OCI-LY7 (cell line): ENCODE data around the gene ANKRD49. TPM values are rescaled to one million over a fixed set of nuclear protein-coding genes. Genes with fewer than 3 reads are reported as not detected.

Experiments used
- BruUV-seq: library from RNA; stranded (reverse); fragments of 400-500 nt; replicated peaks from 2 replicates; lab custom pipeline; 2021; lab: Mats Ljungman, UMichigan
- CTCF ChIA-PET: fragments of 300-600 bp; sonication (Branson Sonifier 250); formaldehyde crosslinking; loops from one replicate; lab custom pipeline; 2022; ENCODE audit warnings: antibody characterized with exemption; ENCODE audit not compliant: unreplicated experiment; lab: Charles Lee
- POLR2A ChIA-PET: fragments of 300-600 bp; sonication (Branson Sonifier 250); formaldehyde crosslinking; loops from one replicate; lab custom pipeline; 2022; ENCODE audit warnings: antibody characterized with exemption; lab: Charles Lee
- DNase-seq: peaks from one replicate; pipeline ENCODE4 v3.0.0-alpha.2; 2015; ENCODE audit warnings: low spot score
- H2AFZ ChIP-seq: fragments of 200-600 bp; sonication (generic), shearing (Covaris generic); 2 replicates; pipeline ENCODE4 v1.6.1; 2014; ENCODE audit warnings: mild to moderate bottlenecking, antibody characterized with exemption, low read length, moderate library complexity
- H3K27ac ChIP-seq: fragments of 200-600 bp; sonication (generic); 2 replicates; pipeline ENCODE4 v1.5.1; 2014; ENCODE audit warnings: mixed run types, low read depth, mild to moderate bottlenecking, moderate library complexity, low read length, inconsistent platforms; ENCODE audit not compliant: poor library complexity, severe bottlenecking
- H3K36me3 ChIP-seq: fragments of 200-600 bp; sonication (generic); 2 replicates; pipeline ENCODE4 v1.6.1; 2014; ENCODE audit warnings: mild to moderate bottlenecking, antibody characterized with exemption, low read length, moderate library complexity, mixed read lengths; ENCODE audit not compliant: insufficient read depth
- H3K4me1 ChIP-seq: fragments of 200-600 bp; sonication (generic); 2 replicates; pipeline ENCODE4 v1.5.1; 2014; ENCODE audit warnings: mild to moderate bottlenecking, low read length; ENCODE audit not compliant: insufficient read depth, poor library complexity, severe bottlenecking
- H3K4me2 ChIP-seq: fragments of 200-600 bp; sonication (generic); 2 replicates; pipeline ENCODE4 v1.6.1; 2014; ENCODE audit warnings: mild to moderate bottlenecking, low read length
- H3K4me3 ChIP-seq: fragments of 200-600 bp; sonication (generic); 2 replicates; pipeline ENCODE4 v1.5.1; 2014; ENCODE audit warnings: mild to moderate bottlenecking, low read depth, low read length; ENCODE audit not compliant: poor library complexity, severe bottlenecking
- H3K79me2 ChIP-seq: fragments of 200-600 bp; sonication (generic); 2 replicates; pipeline ENCODE4 v1.6.1; 2016; ENCODE audit warnings: low read depth, mild to moderate bottlenecking, low read length, moderate library complexity, mixed read lengths; ENCODE audit not compliant: insufficient read depth
- H3K9me2 ChIP-seq: fragments of 200-600 bp; sonication (generic); 2 replicates; pipeline ENCODE4 v1.6.1; 2016; ENCODE audit warnings: mild to moderate bottlenecking, low read length, mixed read lengths; ENCODE audit not compliant: insufficient read depth
- H3K9me3 ChIP-seq: fragments of 200-600 bp; sonication (generic); 2 replicates; pipeline ENCODE4 v1.6.1; 2014; ENCODE audit warnings: mild to moderate bottlenecking, mixed run types, low read length, mixed read lengths
- H4K20me1 ChIP-seq: fragments of 200-600 bp; sonication (generic); 2 replicates; pipeline ENCODE4 v1.6.1; 2014; ENCODE audit warnings: mild to moderate bottlenecking, antibody characterized with exemption, low read length, moderate library complexity, mixed read lengths; ENCODE audit not compliant: insufficient read depth
- EZH2phosphoT487 ChIP-seq: fragments of 200-600 bp; sonication (generic); IDR thresholded peaks from 2 replicates; pipeline ENCODE4 v1.6.1; 2018; ENCODE audit warnings: low read depth, borderline replicate concordance, mild to moderate bottlenecking, mixed run types, antibody characterized with exemption, low read length, moderate library complexity, mixed read lengths
- intact Hi-C: fragments of 100-400 bp; cut with micrococcal nuclease; formaldehyde crosslinking; loops from one replicate; pipeline ENCODE4 v1.10.0; 2022; ENCODE audit not compliant: unreplicated experiment
- total RNA-seq, 2 experiments: library from RNA; depleted of rRNA in 1 of 2; stranded (reverse); fragments of >200 nt in 1 of 2; shearing (Covaris generic) in 1 of 2; gene quantifications; 2 replicates each; pipeline ENCODE4 v1.2.3, GENCODE V29; 2014 to 2022
- TF ChIP-seq, protein P1 (sequence below): fragments of 200-600 bp; sonication (generic); conservative IDR thresholded peaks from 2 replicates; pipeline ENCODE4 v1.5.1; 2014; ENCODE audit warnings: mild to moderate bottlenecking, antibody characterized with exemption, low read length, moderate library complexity, mixed read lengths

ANKRD49 gene
- total RNA-seq, 2 experiments from 2014 or later: 26.8 to 29.2 TPM

- no peak for DNase-seq
- Histone ChIP-seq H3K9me2 (no peaks in the 10 kb centered on the region), H3K79me2 (no peaks in the 10 kb centered on the region), H3K36me3 (no peaks in the 10 kb centered on the region), H4K20me1 (no peaks in the 10 kb centered on the region), H3K4me1 (no peaks in the 10 kb centered on the region), H3K4me3 (no peak overlapping the region), H2AFZ (no peak overlapping the region), H3K9me3 (no peaks in the 10 kb centered on the region), H3K27ac (no peak overlapping the region), H3K4me2 (no peak overlapping the region)
- ChIA-PET CTCF (no interaction called here), POLR2A (interaction anchor here (0.7 kb wide), 1 partner anchor 69 kb away, joined by 3 read pairs; no protein-coding TSS in a partner anchor)
- no peak for TF ChIP-seq EZH2phosphoT487
- TF ChIP-seq, protein P1, sequence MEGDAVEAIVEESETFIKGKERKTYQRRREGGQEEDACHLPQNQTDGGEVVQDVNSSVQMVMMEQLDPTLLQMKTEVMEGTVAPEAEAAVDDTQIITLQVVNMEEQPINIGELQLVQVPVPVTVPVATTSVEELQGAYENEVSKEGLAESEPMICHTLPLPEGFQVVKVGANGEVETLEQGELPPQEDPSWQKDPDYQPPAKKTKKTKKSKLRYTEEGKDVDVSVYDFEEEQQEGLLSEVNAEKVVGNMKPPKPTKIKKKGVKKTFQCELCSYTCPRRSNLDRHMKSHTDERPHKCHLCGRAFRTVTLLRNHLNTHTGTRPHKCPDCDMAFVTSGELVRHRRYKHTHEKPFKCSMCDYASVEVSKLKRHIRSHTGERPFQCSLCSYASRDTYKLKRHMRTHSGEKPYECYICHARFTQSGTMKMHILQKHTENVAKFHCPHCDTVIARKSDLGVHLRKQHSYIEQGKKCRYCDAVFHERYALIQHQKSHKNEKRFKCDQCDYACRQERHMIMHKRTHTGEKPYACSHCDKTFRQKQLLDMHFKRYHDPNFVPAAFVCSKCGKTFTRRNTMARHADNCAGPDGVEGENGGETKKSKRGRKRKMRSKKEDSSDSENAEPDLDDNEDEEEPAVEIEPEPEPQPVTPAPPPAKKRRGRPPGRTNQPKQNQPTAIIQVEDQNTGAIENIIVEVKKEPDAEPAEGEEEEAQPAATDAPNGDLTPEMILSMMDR: no peak
- intact Hi-C loops: no loop called here
- BruUV-seq: no TSS peak
Observed at GRCh38 chr11:94525546-94526324, 32.0 kb downstream of the ANKRD49 start.

- no peak overlapping the region for H3K4me2 ChIP-seq
- H3K36me3 ChIP-seq: no peaks in the 10 kb centered on the region
- no peak for TF ChIP-seq EZH2phosphoT487
- TF ChIP-seq, protein P1: no peak
- no TSS peak for BruUV-seq
- CTCF ChIA-PET: interaction anchor here (0.9 kb wide), 1 partner anchor 77 kb away, joined by 3 read pairs; no protein-coding TSS in a partner anchor
- H3K4me1 ChIP-seq: no peaks in the 10 kb centered on the region
- no peak overlapping the region for H2AFZ ChIP-seq
- H3K79me2 ChIP-seq: no peaks in the 10 kb centered on the region
- no peaks in the 10 kb centered on the region for H3K9me3 ChIP-seq
- no peaks in the 10 kb centered on the region for H4K20me1 ChIP-seq
- DNase-seq: no peak
- intact Hi-C loops: no loop called here
- POLR2A ChIA-PET: interaction anchor here (0.9 kb wide), 1 partner anchor 12 kb away, joined by 3 read pairs; no protein-coding TSS in a partner anchor
- H3K27ac ChIP-seq: no peak overlapping the region
- no peak overlapping the region for H3K4me3 ChIP-seq
- no peaks in the 10 kb centered on the region for H3K9me2 ChIP-seq
Observed at GRCh38 chr11:94526645-94527438, 33.1 kb downstream of the ANKRD49 start.
